Measurements from ENCODE around the gene GRK5.

- no peak for TF ChIP-seq POLR2A (IDR thresholded peaks at IDR 0.05; ENCODE audit: low read length)
- no peak for TF ChIP-seq GATA1 (IDR thresholded peaks at IDR 0.05; ENCODE audit: low read depth, low read length)
Observed at GRCh38 chr10:119481781-119482426, 274.5 kb downstream of the GRK5 start.

All from erythroblast (primary cell).